IPS-18c (cell line): Measurements from ENCODE around the gene ZYG11A.

Source experiments
- H3K4me3 ChIP-seq: 2 replicates; pipeline ENCODE4 v1.7.0; 2013; ENCODE audit warnings: low read depth, mild to moderate bottlenecking, low read length, moderate library complexity; ENCODE audit not compliant: insufficient read depth
- H3K9me3 ChIP-seq: one replicate; pipeline ENCODE4 v1.6.1; 2013; ENCODE audit warnings: mild to moderate bottlenecking, low read length, moderate library complexity; ENCODE audit not compliant: control insufficient read depth, insufficient read depth

Gene ZYG11A

DNA sequence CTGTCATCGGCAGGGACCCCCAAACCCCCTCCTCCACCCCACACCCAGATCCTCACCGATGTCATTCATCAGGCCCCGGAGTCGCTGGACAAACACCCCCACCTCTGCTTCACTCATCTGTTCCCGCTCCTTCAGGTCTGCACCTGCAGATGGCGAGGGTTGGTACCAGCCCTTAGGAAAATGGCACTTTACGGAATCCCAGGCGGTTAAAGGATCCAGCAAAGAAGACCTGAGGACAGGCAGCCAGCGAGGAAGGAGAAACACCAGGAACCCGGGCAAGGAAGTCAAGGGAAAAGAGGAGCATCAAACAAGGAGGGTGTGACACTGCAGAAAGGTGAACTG, 65.2 kb downstream of the ZYG11A start:
- no peak overlapping the region for H3K4me3 ChIP-seq
- H3K9me3 ChIP-seq, result no peaks in the 10 kb centered on the region

DNA sequence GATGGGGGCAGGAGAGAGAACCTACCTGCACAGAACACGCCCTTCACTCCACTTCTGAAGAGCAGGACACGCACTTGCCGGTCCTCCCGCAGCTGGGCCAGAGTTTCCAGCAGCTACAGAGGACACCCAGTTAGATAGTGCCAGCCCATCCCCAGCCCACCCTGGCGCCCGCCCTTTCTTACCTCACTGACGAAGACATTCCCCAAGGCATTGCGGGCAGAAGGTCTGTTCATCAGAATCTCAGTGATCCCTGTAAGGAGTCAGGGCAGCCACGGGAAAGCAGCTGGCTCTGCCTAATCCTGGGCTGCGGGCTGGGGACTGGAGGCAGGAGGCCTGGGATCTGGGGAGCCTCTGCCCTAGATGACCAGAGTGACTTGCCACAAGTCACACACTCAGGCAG, 69.0 kb downstream of the ZYG11A start:
- H3K4me3 ChIP-seq, result no peak overlapping the region
- no peaks in the 10 kb centered on the region for H3K9me3 ChIP-seq

DNA sequence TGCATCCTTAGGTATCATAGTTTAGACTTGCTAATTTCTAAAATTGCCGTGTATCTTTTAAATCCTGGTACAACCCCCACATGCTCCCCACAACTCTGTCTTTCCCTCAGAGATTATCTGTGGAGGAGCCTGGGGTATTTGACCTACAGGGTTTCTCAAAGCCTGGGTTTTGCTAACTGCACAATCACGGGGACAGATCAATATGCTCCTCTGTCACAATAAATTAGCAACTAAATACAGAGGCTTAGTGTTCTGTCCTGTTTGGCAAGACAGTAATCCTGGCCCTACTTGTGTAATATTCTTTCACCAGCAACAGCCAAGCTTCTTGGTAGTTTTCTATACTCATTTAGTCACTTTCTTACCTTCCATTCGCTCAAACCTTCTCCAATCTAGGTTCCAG, 70.5 kb downstream of the ZYG11A start:
- H3K9me3 ChIP-seq, result no peaks in the 10 kb centered on the region
- H3K4me3 ChIP-seq, result no peak overlapping the region

DNA sequence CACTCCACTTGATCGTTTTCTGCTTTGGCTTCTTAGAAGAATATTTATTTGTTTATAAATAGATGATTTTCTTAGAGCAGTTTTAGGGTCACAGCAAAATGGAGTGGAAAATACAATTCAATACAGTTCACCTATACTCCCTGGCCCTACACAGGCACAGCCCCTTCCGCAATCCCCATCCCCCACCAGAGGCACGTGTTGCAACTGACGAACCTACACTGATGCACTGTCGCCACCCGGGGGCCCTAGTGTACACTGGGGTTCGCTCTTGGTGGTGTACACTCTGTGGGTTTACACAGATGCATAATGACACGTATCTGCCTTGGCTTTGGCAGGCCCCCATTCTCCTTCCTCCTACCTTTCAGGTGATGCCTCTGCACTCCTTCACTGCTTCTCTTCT, 71.0 kb downstream of the ZYG11A start:
- Histone ChIP-seq H3K9me3 (no peaks in the 10 kb centered on the region), H3K4me3 (no peak overlapping the region)

DNA sequence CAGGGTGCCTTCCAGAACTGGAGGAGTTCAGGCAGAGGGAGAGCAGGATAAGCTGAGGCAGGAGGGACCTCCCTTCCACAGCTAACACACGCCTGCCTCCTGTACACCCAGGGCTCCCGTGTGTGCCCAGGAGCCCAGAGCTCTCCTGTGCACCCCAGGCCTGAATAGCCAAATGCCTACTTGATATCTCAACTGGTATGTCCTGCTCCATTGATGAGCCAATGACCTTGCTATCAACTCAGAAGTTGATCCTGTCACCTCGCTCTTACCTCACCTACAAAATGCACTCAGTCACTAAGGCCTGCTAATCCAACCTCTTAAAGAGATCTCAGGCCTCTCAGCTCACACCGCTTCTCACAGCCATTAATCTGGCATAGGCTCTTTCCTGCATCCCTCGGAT, 71.9 kb downstream of the ZYG11A start:
- no peaks in the 10 kb centered on the region for H3K9me3 ChIP-seq
- H3K4me3 ChIP-seq, result no peak overlapping the region

DNA sequence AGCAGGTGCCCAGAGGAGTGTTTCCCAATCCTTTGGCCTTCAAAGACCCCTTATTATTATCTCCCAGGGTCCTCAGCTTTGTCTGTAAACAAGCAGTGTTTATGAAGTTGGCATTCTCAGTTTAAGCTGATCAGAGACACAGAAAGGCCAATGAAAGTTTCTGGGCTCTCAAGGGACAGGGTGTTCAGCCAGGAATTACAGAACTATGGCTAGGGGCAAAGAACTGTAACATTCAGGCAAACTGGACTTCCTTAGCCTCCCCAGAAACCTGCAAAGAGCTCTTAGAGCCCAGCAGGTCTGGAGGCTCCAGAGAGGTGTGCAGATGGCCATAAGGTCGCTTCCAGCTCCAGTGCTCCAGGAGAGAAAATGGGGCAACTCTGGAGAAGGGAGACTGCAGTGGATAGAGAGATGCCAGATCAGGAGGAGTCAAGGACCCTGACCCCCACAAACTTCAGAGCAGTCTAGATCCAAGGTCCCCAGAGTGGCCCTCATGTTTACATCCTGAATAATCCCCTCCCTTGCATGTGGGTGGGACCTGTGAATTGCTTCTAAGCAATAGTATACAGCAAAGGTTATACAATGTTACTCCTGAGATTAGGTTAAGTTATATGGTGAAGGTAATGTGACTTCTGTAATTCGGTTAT, 72.8 kb downstream of the ZYG11A start:
- Histone ChIP-seq H3K4me3 (no peak overlapping the region), H3K9me3 (no peaks in the 10 kb centered on the region)

DNA sequence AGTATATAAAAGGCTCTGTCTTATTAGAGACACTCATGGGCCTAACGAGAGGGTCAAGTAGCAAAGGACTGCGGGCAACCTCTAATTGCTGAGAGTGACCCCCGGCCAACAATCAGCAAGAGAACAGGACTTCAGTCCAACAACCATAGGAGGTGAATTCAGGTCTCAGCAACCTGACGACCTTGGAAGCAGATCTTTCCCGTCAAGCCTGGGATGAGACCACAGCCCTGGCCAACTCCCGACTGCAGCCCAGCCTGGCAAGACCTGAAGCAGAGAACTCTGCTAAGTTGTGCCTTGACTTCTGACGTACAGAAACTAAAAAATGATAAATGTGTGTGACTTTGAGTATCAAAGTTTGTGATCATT, 73.3 kb downstream of the ZYG11A start:
- H3K9me3 ChIP-seq, result no peaks in the 10 kb centered on the region
- no peak overlapping the region for H3K4me3 ChIP-seq

DNA sequence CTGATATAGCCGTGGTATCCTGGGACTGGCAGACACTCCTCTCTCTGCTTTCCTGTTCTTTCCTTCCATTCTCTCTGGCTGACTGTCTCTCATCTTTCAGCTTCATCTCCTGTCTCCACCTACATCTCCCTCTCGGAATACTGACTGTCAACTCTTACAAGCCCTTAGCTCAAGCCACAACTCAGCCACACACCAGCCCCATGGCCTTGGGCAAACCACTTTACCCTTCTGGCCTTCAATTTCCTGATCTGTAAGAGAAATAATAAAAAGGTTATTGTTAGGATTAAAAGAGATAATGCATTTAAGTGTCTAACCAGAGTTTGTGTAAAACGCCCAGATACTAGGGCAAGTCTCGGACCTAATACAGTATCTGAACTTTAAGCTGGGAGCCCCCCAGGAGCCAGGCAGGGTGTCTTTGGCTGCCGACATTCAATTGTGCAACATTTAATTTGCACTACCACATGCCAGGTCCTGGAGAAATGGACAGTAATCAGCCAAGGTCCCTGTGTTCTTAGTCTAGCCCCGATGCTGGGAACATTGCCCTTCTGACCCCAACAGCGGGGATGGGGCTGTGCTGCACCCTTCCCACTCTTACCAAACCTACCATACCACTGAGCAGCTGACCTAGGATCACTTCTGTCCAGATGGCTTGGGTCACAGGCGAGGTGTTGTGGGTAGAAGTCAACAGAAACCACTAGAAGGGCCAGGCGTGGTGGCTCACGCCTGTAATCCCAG, 73.8 kb downstream of the ZYG11A start:
- Histone ChIP-seq H3K4me3 (no peak overlapping the region), H3K9me3 (no peaks in the 10 kb centered on the region)

DNA sequence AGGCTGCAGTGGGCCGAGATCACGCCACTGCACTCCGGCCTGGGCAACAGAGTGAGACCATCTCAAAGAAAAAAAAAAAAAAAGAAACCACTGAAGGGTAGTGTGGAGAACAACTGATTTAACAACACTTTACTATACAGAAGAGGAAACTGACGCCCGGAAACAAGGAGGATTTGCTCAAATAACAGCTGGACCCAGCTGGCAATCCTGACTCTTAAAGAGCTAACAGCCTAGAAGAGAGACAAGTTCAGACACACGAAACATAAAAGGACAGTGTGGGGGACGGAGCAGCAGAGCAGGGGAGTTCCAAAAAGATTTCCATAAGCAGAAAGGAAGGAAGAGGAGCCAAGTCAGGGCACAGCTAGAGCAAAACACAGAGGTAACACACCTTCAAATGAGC, 74.6 kb downstream of the ZYG11A start:
- no peak overlapping the region for H3K4me3 ChIP-seq

DNA sequence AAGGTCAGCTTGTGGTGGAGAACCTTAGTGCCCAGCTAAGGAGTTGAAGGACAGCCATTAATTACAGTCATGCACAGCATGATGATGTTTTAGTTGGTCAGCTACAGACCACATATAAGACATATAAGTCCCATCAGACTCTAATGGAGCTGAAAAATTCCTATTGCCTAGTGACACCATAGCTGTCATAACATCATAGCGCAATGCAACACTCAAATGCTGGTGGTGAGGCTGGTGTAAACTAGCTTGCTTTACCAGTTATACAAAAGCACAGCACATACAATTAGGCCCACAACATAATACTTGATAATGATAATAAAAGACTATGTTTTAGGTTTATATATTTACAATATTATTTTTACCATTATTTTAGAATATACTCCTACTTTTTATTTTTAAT, 75.0 kb downstream of the ZYG11A start:
- Histone ChIP-seq H3K4me3 (no peak overlapping the region), H3K9me3 (no peaks in the 10 kb centered on the region)

More for the DNA sequence above, 74.6 kb downstream of the ZYG11A start:
- no peaks in the 10 kb centered on the region for H3K9me3 ChIP-seq

DNA sequence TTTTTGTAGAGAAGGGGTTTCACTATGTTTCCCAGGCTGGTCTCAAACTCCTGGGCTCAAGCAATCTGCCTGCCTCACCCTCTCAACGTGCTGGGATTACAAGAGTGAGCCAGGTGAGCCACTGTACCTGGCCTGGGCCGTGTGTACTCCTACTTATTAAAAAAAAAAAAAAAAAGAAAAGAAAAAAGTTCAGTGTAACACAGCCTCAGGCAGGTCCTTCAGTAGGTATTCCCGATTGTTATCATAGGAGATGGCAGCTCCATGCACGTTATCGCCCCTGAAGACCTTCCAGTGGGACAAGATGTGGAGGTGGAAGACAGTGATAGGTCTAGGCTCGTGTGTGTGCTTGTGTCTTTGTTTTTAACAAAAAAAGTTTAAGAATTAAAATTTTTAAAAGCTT, 75.6 kb downstream of the ZYG11A start:
- no peaks in the 10 kb centered on the region for H3K9me3 ChIP-seq
- H3K4me3 ChIP-seq, result no peak overlapping the region

DNA sequence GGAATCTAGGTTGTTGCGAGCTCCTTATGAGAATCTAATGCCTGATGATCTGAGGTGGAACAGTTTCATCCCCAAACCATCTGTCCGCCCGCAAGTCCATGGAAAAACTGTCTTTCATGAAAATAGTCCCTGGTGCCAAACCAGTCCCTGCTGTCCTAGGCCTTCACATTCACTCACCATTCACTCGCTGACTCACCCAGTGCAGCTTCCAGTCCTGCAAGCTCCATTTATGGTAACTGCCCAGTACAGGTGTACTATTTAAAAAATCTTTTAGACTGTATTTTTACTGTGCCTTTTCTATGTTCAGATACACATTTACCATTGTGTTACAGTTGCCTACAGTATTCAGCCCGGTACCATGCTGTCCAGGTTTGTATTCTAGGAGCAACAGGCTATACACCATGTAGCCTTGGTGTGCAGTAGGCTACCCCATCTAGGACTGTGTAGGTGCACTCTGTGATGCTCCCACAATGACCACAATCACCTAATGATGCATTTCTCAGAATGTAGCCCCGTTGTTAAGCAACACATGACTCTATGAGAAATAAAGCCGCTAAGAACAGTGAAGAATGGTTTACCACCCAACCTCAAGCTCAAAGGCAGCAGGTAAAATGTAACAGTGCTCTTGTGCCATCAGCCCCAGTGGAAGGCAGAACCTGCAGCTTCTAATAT, 76.6 kb downstream of the ZYG11A start:
- Histone ChIP-seq H3K9me3 (no peaks in the 10 kb centered on the region), H3K4me3 (no peak overlapping the region)

DNA sequence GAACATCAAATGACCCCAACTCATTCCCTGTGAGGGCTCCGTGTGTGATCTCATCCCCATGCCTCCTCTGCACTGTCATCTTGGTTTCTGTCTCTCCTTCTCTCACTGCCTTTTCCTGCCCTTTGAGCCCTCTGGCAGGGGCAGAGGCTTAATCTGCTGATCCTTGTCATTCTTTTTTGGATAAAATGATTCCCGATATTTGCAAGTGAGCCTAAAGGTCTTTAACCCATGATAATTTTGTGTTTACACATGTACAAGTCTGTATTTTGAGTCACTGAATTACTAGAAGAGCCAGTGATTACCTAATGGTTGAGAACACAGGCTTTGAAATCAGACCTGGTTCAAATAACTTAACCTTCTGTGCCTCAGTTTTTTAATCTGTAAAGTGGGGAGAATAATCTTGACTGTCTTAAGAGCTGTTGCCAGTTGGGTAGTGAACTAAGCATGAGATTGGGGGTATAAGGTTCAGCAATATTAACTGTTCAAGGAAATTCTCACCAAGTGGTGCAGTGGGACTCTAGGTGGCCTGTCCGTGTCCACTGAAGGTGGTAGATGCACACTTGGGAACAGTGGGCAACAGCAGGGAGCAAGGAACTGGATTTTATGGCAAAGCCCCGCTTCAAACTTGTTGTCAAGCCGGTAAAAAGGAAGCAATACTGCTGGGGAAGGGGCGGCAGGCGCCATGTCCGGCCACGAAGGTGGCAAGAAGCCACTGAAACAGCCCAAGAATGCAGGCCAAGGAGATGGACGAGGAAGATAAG, 77.3 kb downstream of the ZYG11A start:
- no peaks in the 10 kb centered on the region for H3K9me3 ChIP-seq
- H3K4me3 ChIP-seq, result no peak overlapping the region

DNA sequence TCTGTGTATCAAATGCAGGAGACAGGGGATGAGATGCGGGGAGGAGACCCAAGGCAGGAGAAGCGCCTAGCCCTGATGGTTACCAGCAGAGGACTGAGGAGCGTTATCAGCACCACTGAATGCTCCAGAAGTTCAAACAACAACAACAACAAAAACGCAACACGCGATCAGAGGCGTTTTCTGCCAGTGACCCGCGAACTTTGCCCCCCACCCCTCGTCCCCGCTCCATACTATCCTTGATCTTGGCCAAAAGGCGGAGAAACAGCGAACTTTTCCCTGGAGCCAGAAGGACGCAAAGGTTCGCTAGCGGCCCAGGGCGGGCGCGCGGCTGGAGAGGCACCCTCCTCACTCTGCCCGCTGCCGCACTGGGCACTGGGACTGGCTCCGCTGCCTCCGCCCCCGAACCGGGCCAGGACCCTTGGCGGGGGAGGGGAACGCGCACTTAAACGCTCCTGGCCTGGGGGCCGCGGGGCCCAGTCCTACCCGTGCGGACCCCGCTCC, 78.3 kb downstream of the ZYG11A start:
- Histone ChIP-seq H3K4me3 (peak overlapping the region; percentile 80), H3K9me3 (no peaks in the 10 kb centered on the region)

DNA sequence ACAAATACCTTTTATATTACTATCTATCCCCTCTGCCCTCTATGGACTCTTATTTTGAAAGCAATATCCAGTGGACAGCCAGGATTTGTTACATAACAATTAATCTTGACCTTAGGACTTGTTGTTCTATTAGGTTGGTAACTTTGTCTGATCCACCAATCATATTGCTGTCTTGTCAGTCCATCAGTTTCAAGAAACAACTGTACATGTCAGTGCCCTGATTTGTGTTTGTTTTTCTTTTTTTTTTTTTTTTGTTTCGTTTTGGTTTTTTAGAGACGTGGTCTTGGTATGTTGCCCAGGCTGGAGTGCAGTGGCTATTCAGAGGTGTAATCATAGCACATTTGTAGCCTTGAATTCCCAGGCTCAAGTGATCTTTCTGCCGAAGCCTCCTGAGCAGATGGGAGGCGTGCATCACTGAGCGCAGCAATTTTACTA, 83.0 kb downstream of the ZYG11A start:
- Histone ChIP-seq H3K9me3 (peaks cover 2% of the 10 kb centered on the region), H3K4me3 (no peak overlapping the region)

DNA sequence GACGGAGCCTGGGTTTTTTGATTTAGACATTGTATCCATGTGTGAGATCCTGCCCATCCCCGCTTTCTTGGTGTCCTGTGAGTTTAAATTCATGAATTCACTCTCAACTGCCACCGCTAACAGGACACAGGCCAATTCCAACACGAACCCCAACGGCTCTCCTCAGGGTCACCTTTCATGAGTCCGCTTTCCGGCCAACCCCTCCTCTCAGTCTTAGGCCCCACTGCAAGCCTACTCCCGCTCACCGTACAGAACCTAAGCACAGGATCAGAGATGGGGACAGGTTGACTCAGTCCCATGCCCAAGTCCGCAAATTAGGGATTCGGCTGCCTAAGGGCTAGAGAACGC, 84.3 kb downstream of the ZYG11A start:
- Histone ChIP-seq H3K4me3 (peak overlapping the region; percentile 76; the same call in 1 of the 2 replicates), H3K9me3 (peaks cover 2% of the 10 kb centered on the region)

DNA sequence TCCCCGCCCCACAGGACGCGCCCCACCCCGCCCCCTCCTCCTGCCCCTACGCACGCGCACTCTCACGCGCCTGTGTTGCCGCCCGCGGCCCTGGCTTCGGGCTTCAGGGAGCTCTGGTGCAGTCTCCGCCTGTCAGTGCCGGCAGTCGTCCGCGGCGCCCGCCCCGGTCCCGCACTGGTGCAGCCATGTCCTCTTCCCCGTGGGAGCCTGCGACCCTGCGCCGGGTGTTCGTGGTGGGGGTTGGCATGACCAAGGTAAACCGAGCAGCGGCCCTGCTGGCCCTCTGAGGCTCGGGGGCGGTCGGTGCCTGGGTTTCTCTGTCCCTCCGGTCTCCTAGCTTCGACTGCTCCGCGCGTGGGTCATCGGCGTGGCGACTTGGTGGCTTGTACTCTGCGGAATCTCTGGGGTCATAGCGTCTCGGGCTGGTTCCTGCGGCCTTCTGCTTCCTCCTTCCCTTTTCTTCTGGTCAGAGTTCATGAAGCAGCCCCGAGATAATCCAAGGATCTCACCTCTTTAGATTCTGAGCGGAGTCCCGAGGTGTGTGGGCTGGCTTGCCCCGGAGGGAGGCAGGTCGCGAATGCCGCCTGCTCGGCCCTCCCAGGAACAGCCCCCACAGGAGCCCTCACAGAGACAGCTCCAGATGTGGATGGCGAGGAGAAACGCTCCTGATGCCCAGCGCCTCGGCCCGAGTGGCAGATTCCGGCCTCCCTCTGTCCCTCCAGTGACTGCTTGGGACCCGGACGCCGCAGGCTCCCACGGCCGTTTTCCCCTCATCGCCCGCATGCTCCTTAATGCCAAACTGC, 84.9 kb downstream of the ZYG11A start, which contains the start of gene SCP2:
SCP2 (plus strand) TSS at position 65 of the 803 bp plus-strand sequence; CDS start at position 186, 121 bp downstream.
- peak within 1 kb of the TSS; percentile 76 for H3K4me3 ChIP-seq
- peaks cover 2% of the 10 kb centered on the region for H3K9me3 ChIP-seq
